Lung (tissue), 16 donors: ENCODE results near the gene GCM1. TPM values are rescaled to one million over a fixed set of nuclear protein-coding genes. Genes with fewer than 3 reads are reported as not detected.

Experiments
- ATAC-seq: fragments of 200-7000 bp; cut with Tn5 transposase; one replicate; pipeline ENCODE4 v1.9.1; 2020; ENCODE audit warnings: moderate number of reproducible peaks; ENCODE audit not compliant: insufficient read depth, low FRiP score
- DNase-seq, 3 donors: peaks; one replicate each; pipeline ENCODE4 v3.0.0-alpha.2; 2013 to 2017
- H3K27ac ChIP-seq, 2 donors: one replicate each; pipeline ENCODE4 v1.5.1; 2013; ENCODE audit warnings: mild to moderate bottlenecking in 2 of 2, moderate library complexity in 2 of 2, control low read depth in 1 of 2, inconsistent platforms in 1 of 2, low read depth in 1 of 2, low read length in 1 of 2
- H3K27me3 ChIP-seq, 3 donors: one replicate each; pipeline ENCODE4 v1.5.1; 2013; ENCODE audit warnings: low read length in 2 of 3; ENCODE audit not compliant: control insufficient read depth in 3 of 3, insufficient read depth in 3 of 3
- H3K36me3 ChIP-seq, 4 donors: one replicate each; pipeline ENCODE4 v1.5.1; 2013; ENCODE audit warnings: low read length in 4 of 4, mild to moderate bottlenecking in 1 of 4, moderate library complexity in 1 of 4; ENCODE audit not compliant: control insufficient read depth in 4 of 4, insufficient read depth in 4 of 4
- H3K4me1 ChIP-seq, 5 donors: one replicate each; pipeline ENCODE4 v1.5.1; 2013; ENCODE audit warnings: low read length in 5 of 5, mild to moderate bottlenecking in 2 of 5, moderate library complexity in 1 of 5; ENCODE audit not compliant: control insufficient read depth in 5 of 5, insufficient read depth in 5 of 5
- H3K4me3 ChIP-seq: one replicate; pipeline ENCODE4 v1.5.1; 2013; ENCODE audit warnings: mild to moderate bottlenecking, control low read depth, moderate library complexity
- H3K9ac ChIP-seq, 2 donors: one replicate each; pipeline ENCODE4 v1.5.1; 2013; ENCODE audit warnings: low read length in 2 of 2, control low read depth in 1 of 2; ENCODE audit not compliant: insufficient read depth in 1 of 2
- H3K9me3 ChIP-seq, 4 donors: one replicate each; pipeline ENCODE4 v1.5.1; 2013; ENCODE audit warnings: low read length in 3 of 4, mild to moderate bottlenecking in 1 of 4, moderate library complexity in 1 of 4; ENCODE audit not compliant: control insufficient read depth in 4 of 4, insufficient read depth in 3 of 4
- WGBS, 2 donors: extraction: QIAGEN DNeasy Blood & Tissue Kit; methylation state at CpG; one replicate each; pipeline ENCODE4 v1.1.7; 2013; 5-methylcytosine and 5-hydroxymethylcytosine counted together
- long read RNA-seq, 5 donors: transcript quantifications; one replicate each; lab custom pipeline, GENCODE V29; 2026
- polyA plus RNA-seq, 2 donors: library from polyadenylated mRNA; stranded (reverse); fragments of 200-250 nt; gene quantifications; one replicate each; pipeline ENCODE4 v1.2.1, GENCODE V29; 2013
- total RNA-seq, 2 donors: library from RNA; depleted of rRNA in 1 of 2; stranded (reverse); fragments of >200 nt in 1 of 2; gene quantifications; one replicate each; pipeline ENCODE4 v1.2.1, GENCODE V29; 2014 to 2021
- TF ChIP-seq, protein P1 (sequence below): IDR thresholded peaks from 2 replicates; pipeline ENCODE4 v1.5.1; 2012; ENCODE audit warnings: mild to moderate bottlenecking; ENCODE audit errors: control extremely low read depth, extremely low read depth
- donor health status: control.
- donor health status: control.
- donor health status: Bipolar disorder and iron deficiency.
- donor health status: healthy.
- donor health status: DM: yes; HTN: yes; CAD: no.

Gene GCM1, protein sequence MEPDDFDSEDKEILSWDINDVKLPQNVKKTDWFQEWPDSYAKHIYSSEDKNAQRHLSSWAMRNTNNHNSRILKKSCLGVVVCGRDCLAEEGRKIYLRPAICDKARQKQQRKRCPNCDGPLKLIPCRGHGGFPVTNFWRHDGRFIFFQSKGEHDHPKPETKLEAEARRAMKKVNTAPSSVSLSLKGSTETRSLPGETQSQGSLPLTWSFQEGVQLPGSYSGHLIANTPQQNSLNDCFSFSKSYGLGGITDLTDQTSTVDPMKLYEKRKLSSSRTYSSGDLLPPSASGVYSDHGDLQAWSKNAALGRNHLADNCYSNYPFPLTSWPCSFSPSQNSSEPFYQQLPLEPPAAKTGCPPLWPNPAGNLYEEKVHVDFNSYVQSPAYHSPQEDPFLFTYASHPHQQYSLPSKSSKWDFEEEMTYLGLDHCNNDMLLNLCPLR
- total RNA-seq, result under 1 TPM in 1 of 2 donors, not detected in 1; 0.09 TPM
- under 1 TPM; 0.03 to 0.10 TPM for polyA plus RNA-seq
- long read RNA-seq, donor 1, result 0 reads
- long read RNA-seq, donor 2, result 0 reads
- long read RNA-seq, donor 3, result 0 reads
- long read RNA-seq, donor 4, result 0 reads
- long read RNA-seq, donor 5, result 0 reads

- Histone ChIP-seq H3K4me3 (no peak within 1 kb of the TSS), H3K9me3 (no peaks in the 10 kb centered on the region), H3K4me1 (no peaks in the 10 kb centered on the region), H3K27me3 (no peaks in the 10 kb centered on the region), H3K9ac (no peak within 1 kb of the TSS), H3K36me3 (no peaks in the 10 kb centered on the region), H3K27ac (no peak within 1 kb of the TSS)
- no peak for DNase-seq
- TF ChIP-seq, protein P1, sequence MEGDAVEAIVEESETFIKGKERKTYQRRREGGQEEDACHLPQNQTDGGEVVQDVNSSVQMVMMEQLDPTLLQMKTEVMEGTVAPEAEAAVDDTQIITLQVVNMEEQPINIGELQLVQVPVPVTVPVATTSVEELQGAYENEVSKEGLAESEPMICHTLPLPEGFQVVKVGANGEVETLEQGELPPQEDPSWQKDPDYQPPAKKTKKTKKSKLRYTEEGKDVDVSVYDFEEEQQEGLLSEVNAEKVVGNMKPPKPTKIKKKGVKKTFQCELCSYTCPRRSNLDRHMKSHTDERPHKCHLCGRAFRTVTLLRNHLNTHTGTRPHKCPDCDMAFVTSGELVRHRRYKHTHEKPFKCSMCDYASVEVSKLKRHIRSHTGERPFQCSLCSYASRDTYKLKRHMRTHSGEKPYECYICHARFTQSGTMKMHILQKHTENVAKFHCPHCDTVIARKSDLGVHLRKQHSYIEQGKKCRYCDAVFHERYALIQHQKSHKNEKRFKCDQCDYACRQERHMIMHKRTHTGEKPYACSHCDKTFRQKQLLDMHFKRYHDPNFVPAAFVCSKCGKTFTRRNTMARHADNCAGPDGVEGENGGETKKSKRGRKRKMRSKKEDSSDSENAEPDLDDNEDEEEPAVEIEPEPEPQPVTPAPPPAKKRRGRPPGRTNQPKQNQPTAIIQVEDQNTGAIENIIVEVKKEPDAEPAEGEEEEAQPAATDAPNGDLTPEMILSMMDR, result no peak
- no peak for ATAC-seq
- WGBS, 2 donors, result 88 to 94% methylated on average over 5 of the region's 5 CpGs
Observed at GRCh38 chr6:53148684-53149083, at the start of gene GCM1. TSS of gene GCM1 (minus strand) at chr6:53148841. CDS start at chr6:53145632, 3,209 bp downstream.

GRCh38 chr6:53197553-53197952, 48.9 kb upstream of the GCM1 start:
- no peaks in the 10 kb centered on the region for H3K27me3 ChIP-seq
- TF ChIP-seq, protein P1, result no peak
- H3K36me3 ChIP-seq, result no peaks in the 10 kb centered on the region
- peaks cover 0 to 11% (median 1%) of the 10 kb centered on the region in 5 donors for H3K4me1 ChIP-seq
- H3K9me3 ChIP-seq, result no peaks in the 10 kb centered on the region
- DNase-seq, result no peak
- no peak overlapping the region for H3K27ac ChIP-seq
- H3K9ac ChIP-seq, result no peak overlapping the region
- H3K4me3 ChIP-seq, result no peak overlapping the region
- ATAC-seq, result no peak
- WGBS, 2 donors, result 83 to 89% methylated on average over 3 of the region's 3 CpGs

DNA sequence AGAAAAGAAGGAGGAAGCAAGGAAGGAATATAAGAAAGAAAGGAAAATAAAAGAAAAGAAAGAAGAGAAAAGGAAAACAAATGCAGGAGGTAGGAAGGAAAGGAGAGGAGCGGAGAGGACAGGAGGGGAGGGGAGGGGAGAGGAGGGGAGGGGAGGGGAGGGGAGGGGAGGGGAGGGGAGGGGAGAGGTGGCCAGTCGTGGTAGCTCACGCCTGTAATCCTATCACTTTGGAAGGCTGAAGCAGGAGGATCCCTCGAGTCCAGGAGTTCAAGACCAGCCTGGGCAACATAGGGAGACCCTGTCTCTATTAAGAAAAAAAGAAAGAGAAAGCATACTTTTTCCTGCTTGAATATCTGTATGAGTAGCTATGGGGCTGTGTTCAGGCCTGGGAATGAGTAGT, 46.4 kb upstream of the GCM1 start:
- Histone ChIP-seq H3K9ac (no peak overlapping the region), H3K4me3 (no peak overlapping the region), H3K27me3 (no peaks in the 10 kb centered on the region), H3K27ac (no peak overlapping the region), H3K4me1 (peaks cover 0 to 16% (median 4%) of the 10 kb centered on the region in 5 donors), H3K9me3 (no peaks in the 10 kb centered on the region), H3K36me3 (no peaks in the 10 kb centered on the region)
- DNase-seq (no peak), ATAC-seq (no peak)
- TF ChIP-seq, protein P1, result no peak
- 76 to 82% methylated on average over 4 of the region's 4 CpGs for WGBS, 2 donors
